Panc1 (cell line): ENCODE results near the gene SH2D6. TPM values are rescaled to one million over a fixed set of nuclear protein-coding genes. Genes with fewer than 3 reads are reported as not detected.

Experiments used
- ATAC-seq: fragments of 200-7000 bp; cut with Tn5 transposase; 2 replicates; pipeline ENCODE4 v1.9.1; 2020; ENCODE audit warnings: mild to moderate bottlenecking, moderate library complexity
- BruUV-seq: library from RNA; stranded (reverse); fragments of 400-500 nt; replicated peaks from 2 replicates; lab custom pipeline; 2021; lab: Mats Ljungman, UMichigan
- CTCF ChIA-PET: fragments of 300-600 bp; sonication (Branson Sonifier 250); formaldehyde crosslinking; loops from one replicate; lab custom pipeline; 2022; ENCODE audit warnings: antibody characterized with exemption; lab: Charles Lee
- POLR2A ChIA-PET: fragments of 300-600 bp; sonication (Branson Sonifier 250); formaldehyde crosslinking; loops from one replicate; lab custom pipeline; 2022; ENCODE audit warnings: antibody characterized with exemption; lab: Charles Lee
- DNase-seq: peaks from one replicate; pipeline ENCODE4 v3.0.0-alpha.2; 2010; ENCODE audit warnings: low read depth, low spot score
- H3K27ac ChIP-seq: 2 replicates; pipeline ENCODE4 v1.5.1; 2011; ENCODE audit warnings: mild to moderate bottlenecking, low read length, inconsistent platforms
- H3K27me3 ChIP-seq: fragments of 200-500 bp; sonication (Bioruptor generic); 2 replicates; pipeline ENCODE4 v1.6.0; 2014; ENCODE audit warnings: low read length, inconsistent platforms; ENCODE audit not compliant: control insufficient read depth, insufficient read depth
- H3K36me3 ChIP-seq: fragments of 200-500 bp; sonication (Bioruptor generic); 2 replicates; pipeline ENCODE4 v1.5.1; 2014; ENCODE audit warnings: inconsistent platforms, mild to moderate bottlenecking, low read length, moderate library complexity; ENCODE audit not compliant: control insufficient read depth, insufficient read depth
- H3K4me1 ChIP-seq: 2 replicates; pipeline ENCODE4 v1.5.1; 2011; ENCODE audit warnings: inconsistent platforms, mild to moderate bottlenecking, low read length, moderate library complexity; ENCODE audit not compliant: control insufficient read depth, insufficient read depth
- H3K4me3 ChIP-seq, 2 experiments: 2 replicates each; pipeline ENCODE4 v1.5.1; 2011 to 2012; ENCODE audit warnings: low read depth in 2 of 2, low read length in 2 of 2, mild to moderate bottlenecking in 2 of 2, inconsistent platforms in 1 of 2, moderate library complexity in 1 of 2
- H3K9me3 ChIP-seq: fragments of 200-500 bp; sonication (Bioruptor generic); 2 replicates; pipeline ENCODE4 v1.5.1; 2014; ENCODE audit warnings: low read depth, mild to moderate bottlenecking, inconsistent platforms, low read length, moderate library complexity; ENCODE audit not compliant: control insufficient read depth, insufficient read depth
- POLR2AphosphoS5 ChIP-seq: IDR thresholded peaks from 2 replicates; pipeline ENCODE4 v1.6.1; 2012; ENCODE audit warnings: mild to moderate bottlenecking, low read depth, low read length, moderate library complexity
- SIN3A ChIP-seq: IDR thresholded peaks from 2 replicates; pipeline ENCODE4 v1.6.1; 2012; ENCODE audit warnings: low read depth, mild to moderate bottlenecking, low read length, moderate library complexity, borderline replicate concordance; ENCODE audit not compliant: insufficient read depth
- TCF7L2 ChIP-seq: IDR thresholded peaks from 2 replicates; pipeline ENCODE4 v1.6.1; 2011; ENCODE audit warnings: mild to moderate bottlenecking, low read depth, low read length, inconsistent platforms
- in situ Hi-C: cut with HindIII; loops from 2 replicates; pipeline ENCODE4 v1.10.0; 2016; ENCODE audit warnings: low sequenced_read_pairs, low pct_unique_long_range_greater_than_20kb
- intact Hi-C: fragments of 100-400 bp; cut with micrococcal nuclease; formaldehyde crosslinking; loops from one replicate; pipeline ENCODE4 v1.10.0; 2022; ENCODE audit not compliant: unreplicated experiment
- total RNA-seq: library from RNA; stranded (reverse); gene quantifications from one replicate; pipeline ENCODE4 v1.2.1, GENCODE V29; 2021; ENCODE audit not compliant: unreplicated experiment
- TF ChIP-seq, protein P1 (sequence below), 2 experiments: IDR thresholded peaks; 2 replicates each; pipeline ENCODE4 v1.6.1; 2011 to 2012; ENCODE audit warnings: low read depth in 2 of 2, control low read depth in 1 of 2, low read length in 1 of 2, mild to moderate bottlenecking in 1 of 2, moderate library complexity in 1 of 2; ENCODE audit not compliant: insufficient read depth in 1 of 2
- TF ChIP-seq, protein P2 (sequence below): fragments of 450-650 bp; IDR thresholded peaks from 2 replicates; pipeline ENCODE4 v1.5.1; 2017; ENCODE audit warnings: mild to moderate bottlenecking

SH2D6 gene
- total RNA-seq, 1 experiment from 2014 or later, result 3.3 TPM

DNA sequence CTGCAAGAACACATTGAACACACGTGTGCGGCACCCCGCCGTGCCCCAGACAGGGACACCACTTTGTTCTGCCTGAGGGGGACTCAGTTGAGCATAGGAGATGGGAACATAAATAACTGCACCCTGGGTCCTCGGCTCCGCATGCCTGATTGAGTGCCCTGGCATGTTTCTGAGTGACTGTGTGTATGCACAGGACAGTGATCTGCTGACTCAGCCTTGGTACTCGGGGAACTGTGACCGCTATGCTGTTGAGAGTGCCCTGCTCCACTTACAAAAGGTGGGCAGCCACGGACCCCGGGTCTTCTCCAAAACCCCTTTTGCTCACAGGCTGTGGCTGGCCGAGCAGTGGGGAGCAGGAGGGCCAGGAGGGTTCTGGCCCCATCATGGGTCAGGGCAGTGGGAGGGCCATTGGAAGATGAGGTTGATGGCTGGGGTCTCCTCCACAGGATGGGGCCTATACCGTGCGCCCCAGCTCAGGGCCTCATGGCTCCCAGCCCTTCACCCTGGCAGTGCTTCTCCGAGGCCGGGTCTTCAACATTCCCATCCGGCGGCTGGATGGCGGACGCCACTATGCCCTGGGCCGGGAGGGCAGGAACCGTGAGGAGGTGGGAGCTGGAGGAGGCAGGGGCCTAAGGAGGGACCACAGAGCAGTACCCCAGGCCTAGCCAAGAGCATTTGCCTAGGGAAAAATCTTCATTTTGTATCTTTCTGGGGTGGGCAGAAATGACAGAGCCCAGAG is 16.9 kb downstream of the SH2D6 start:
- intact Hi-C loops (no loop called here), in situ Hi-C loops (no loop called here)
- Histone ChIP-seq H3K4me1 (peaks cover 75% of the 10 kb centered on the region), H3K9me3 (no peaks in the 10 kb centered on the region), H3K27me3 (no peaks in the 10 kb centered on the region), H3K36me3 (no peaks in the 10 kb centered on the region), H3K4me3 (no peak overlapping the region), H3K27ac (peak overlapping the region; percentile 91)
- CTCF ChIA-PET, result interaction anchor here (0.7 kb wide), 1 partner anchor 44 kb away, joined by 5 read pairs; no protein-coding TSS in a partner anchor
- ATAC-seq (no peak), DNase-seq (no peak)
- no TSS peak for BruUV-seq
- no peak for TF ChIP-seq POLR2AphosphoS5
- TF ChIP-seq SIN3A, result no peak
- TF ChIP-seq, protein P1, sequence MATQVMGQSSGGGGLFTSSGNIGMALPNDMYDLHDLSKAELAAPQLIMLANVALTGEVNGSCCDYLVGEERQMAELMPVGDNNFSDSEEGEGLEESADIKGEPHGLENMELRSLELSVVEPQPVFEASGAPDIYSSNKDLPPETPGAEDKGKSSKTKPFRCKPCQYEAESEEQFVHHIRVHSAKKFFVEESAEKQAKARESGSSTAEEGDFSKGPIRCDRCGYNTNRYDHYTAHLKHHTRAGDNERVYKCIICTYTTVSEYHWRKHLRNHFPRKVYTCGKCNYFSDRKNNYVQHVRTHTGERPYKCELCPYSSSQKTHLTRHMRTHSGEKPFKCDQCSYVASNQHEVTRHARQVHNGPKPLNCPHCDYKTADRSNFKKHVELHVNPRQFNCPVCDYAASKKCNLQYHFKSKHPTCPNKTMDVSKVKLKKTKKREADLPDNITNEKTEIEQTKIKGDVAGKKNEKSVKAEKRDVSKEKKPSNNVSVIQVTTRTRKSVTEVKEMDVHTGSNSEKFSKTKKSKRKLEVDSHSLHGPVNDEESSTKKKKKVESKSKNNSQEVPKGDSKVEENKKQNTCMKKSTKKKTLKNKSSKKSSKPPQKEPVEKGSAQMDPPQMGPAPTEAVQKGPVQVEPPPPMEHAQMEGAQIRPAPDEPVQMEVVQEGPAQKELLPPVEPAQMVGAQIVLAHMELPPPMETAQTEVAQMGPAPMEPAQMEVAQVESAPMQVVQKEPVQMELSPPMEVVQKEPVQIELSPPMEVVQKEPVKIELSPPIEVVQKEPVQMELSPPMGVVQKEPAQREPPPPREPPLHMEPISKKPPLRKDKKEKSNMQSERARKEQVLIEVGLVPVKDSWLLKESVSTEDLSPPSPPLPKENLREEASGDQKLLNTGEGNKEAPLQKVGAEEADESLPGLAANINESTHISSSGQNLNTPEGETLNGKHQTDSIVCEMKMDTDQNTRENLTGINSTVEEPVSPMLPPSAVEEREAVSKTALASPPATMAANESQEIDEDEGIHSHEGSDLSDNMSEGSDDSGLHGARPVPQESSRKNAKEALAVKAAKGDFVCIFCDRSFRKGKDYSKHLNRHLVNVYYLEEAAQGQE (IDR thresholded peaks at IDR 0.05; ENCODE audit: insufficient read depth in 1 of 2, low read depth in 2 of 2, low read length in 1 of 2), result no peak
- TF ChIP-seq, protein P2, sequence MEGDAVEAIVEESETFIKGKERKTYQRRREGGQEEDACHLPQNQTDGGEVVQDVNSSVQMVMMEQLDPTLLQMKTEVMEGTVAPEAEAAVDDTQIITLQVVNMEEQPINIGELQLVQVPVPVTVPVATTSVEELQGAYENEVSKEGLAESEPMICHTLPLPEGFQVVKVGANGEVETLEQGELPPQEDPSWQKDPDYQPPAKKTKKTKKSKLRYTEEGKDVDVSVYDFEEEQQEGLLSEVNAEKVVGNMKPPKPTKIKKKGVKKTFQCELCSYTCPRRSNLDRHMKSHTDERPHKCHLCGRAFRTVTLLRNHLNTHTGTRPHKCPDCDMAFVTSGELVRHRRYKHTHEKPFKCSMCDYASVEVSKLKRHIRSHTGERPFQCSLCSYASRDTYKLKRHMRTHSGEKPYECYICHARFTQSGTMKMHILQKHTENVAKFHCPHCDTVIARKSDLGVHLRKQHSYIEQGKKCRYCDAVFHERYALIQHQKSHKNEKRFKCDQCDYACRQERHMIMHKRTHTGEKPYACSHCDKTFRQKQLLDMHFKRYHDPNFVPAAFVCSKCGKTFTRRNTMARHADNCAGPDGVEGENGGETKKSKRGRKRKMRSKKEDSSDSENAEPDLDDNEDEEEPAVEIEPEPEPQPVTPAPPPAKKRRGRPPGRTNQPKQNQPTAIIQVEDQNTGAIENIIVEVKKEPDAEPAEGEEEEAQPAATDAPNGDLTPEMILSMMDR, result no peak
- POLR2A ChIA-PET, result no interaction called here

DNA sequence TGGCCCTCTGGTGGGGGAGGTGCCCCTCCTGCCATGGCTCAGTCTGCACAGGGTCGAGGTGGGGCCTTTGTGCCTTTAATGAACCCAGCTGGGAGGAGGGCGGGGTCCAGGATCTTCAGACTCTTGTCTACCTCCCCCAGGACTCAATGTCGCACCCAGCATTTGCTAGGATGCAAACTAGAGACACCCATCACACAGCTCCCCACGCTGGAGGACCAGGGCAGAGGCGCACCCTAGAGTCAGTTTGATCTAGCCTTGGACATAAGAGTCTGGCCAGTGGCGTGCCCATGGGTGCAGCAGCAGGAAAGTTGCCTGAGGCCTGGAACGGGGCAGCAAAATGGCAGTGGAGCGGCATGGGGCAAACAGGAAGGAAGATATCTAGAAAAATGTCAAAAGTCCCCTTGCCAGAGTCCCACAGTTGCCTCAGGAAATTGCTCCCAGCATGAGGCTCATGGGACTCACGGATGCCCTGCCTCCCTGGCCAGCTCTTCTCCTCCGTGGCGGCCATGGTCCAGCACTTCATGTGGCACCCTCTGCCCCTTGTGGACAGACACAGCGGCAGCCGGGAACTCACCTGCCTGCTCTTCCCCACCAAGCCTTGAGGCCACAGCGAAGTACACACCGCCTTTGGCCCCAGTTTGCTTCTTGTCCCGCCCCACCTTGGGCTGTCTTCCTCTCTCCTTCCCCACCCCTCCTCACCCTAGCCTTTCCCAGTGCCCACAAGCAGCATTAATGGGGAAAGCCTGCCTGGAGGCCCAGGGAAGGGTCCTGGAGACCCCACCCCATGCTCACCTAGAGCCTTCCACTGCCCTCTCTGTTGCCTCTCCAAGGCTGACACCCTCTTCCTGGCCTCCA is 17.7 kb downstream of the SH2D6 start:
- BruUV-seq, result no TSS peak
- H3K27ac ChIP-seq, result peak overlapping the region; percentile 91

More for the DNA sequence above, 17.7 kb downstream of the SH2D6 start:
- no peak for DNase-seq
- TF ChIP-seq SIN3A, result no peak
- TF ChIP-seq TCF7L2, result no peak
- in situ Hi-C loops, result no loop called here
- H3K27me3 ChIP-seq, result no peaks in the 10 kb centered on the region
- H3K4me3 ChIP-seq, result no peak overlapping the region
- no peak for ATAC-seq
- peaks cover 70% of the 10 kb centered on the region for H3K4me1 ChIP-seq
- CTCF ChIA-PET, result interaction anchor here (0.6 kb wide), 1 partner anchor 70 kb away, joined by 6 read pairs; no protein-coding TSS in a partner anchor
- intact Hi-C loops, result no loop called here
- POLR2A ChIA-PET, result no interaction called here
- H3K36me3 ChIP-seq, result no peaks in the 10 kb centered on the region
- H3K9me3 ChIP-seq, result no peaks in the 10 kb centered on the region
